ENCODE measurements around the gene PLXNA4. TPM values are rescaled to one million over a fixed set of nuclear protein-coding genes. Genes with fewer than 3 reads are reported as not detected.
"Not testable (repeated sequence)": the region's sequence is repeated elsewhere in the genome, so short reads cannot be mapped to it uniquely, and the experiment has no call there.

PLXNA4 gene
- total and polyA plus RNA-seq, 5 donors: 5.7 to 19.3 (median 16.0) TPM

DNA sequence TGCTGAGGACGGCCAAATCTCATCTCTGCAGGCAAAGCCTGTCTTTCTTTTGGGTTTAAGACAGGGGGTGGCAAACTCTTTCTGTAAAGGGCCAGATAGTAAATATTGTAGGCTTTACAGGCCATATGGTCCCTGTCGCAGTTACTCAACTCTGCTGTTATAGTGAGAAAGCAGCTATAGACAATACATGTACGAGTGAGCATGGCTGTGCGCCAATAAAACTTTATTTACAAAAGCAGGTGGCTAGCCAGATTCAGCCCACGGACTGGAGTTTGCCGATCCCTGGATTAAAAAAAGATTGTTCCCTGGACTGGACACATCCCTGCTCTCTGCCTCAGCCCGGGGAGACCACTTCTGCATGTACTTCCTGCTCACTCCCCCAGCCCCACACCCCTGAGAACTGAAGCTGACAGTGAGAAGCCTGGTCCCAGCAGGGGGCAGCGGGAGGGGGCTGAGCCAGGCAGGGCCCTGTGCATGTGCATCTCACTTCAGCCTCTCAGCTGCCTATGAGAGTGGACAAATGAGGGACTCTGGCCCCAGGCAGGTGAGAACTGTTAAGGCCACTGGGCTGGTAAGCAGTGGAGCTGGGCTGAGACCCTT lies 392.4 kb downstream of the PLXNA4 start:
- intact Hi-C loops (cut with DNase I): no loop called here
- H3K4me1 ChIP-seq (ENCODE audit: control insufficient read depth, insufficient read depth, low read length): no peaks in the 10 kb centered on the region
- ATAC-seq (no peak), DNase-seq (no peak)
- H3K27me3 ChIP-seq (ENCODE audit: control insufficient read depth, insufficient read depth): no peaks in the 10 kb centered on the region
- 75% methylated on average over 8 of the region's 8 CpGs for WGBS
- H3K4me3 ChIP-seq (ENCODE audit: low read length): no peak overlapping the region
- peaks cover 2% of the 10 kb centered on the region for H3K9me3 ChIP-seq (ENCODE audit: control insufficient read depth, low read length)
- H3K27ac ChIP-seq (ENCODE audit: low read length): no peak overlapping the region

DNA sequence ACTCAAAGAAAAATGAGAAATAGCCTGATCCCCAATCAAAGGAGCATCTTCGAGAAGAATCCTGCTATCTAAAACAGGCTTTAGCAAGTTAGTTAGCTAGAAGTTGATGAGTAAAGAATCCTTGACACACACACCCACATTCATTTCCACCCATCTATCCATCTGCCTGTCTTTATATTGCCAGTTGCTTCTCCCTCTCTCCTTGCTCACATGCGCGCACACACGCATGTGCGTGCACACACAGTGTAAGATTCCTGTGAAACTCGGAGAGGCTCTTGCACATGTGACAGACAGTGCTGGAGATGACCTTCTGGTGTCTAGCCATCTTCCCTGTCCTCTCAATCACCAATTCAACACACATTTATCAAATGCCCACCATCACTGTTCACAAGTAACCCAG lies 393.3 kb downstream of the PLXNA4 start:
- no peaks in the 10 kb centered on the region for H3K27me3 ChIP-seq (ENCODE audit: control insufficient read depth, insufficient read depth)
- intact Hi-C loops (cut with DNase I): no loop called here
- no peaks in the 10 kb centered on the region for H3K4me1 ChIP-seq (ENCODE audit: control insufficient read depth, insufficient read depth, low read length)
- H3K4me3 ChIP-seq (ENCODE audit: low read length): no peak overlapping the region
- ATAC-seq (no peak), DNase-seq (no peak)
- 95% methylated on average over 6 of the region's 6 CpGs for WGBS
- no peak overlapping the region for H3K27ac ChIP-seq (ENCODE audit: low read length)
- peaks cover 2% of the 10 kb centered on the region for H3K9me3 ChIP-seq (ENCODE audit: control insufficient read depth, low read length)

DNA sequence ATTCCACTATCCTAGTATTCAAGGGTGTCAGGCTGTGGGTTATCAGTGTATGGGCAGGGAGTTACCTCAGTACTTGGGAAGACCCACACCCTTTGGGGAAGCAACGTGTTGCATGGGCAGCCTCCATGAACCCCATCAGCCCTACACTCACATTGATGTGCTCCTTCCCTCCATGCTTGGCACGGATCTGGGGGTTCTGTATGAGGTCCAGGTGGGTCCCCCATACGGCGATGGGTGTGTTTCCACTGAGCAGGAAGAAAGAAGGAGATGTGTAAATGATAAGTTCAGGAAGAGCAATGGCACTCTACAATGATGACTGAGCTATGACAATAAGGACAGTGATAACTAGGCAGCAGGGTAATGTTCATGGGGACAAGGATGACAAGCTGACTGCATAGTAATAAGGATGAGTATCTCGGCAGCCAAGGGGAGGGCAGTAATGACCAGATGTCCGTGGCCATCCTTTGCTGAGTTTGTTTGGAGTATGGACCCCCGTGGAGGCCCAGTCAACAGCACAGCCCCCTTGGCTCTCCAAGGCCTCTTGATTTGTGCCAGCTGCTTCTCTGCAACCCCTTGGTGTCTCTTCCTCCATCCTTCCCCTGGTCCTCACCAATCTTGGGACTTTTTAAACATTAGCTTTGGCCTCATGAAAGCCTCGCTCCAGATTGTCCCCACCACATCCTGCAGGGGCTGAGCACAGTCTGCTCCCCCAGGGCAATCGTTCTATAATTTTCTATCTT lies 394.2 kb downstream of the PLXNA4 start:
- no peaks in the 10 kb centered on the region for H3K4me1 ChIP-seq (ENCODE audit: control insufficient read depth, insufficient read depth, low read length)
- no peaks in the 10 kb centered on the region for H3K27me3 ChIP-seq (ENCODE audit: control insufficient read depth, insufficient read depth)
- no peak overlapping the region for H3K4me3 ChIP-seq (ENCODE audit: low read length)
- H3K27ac ChIP-seq (ENCODE audit: low read length): no peak overlapping the region
- no peak for ATAC-seq
- 80% methylated on average over 9 of the region's 9 CpGs for WGBS
- DNase-seq: no peak
- H3K9me3 ChIP-seq (ENCODE audit: control insufficient read depth, low read length): no peaks in the 10 kb centered on the region
- intact Hi-C loops (cut with DNase I): no loop called here

DNA sequence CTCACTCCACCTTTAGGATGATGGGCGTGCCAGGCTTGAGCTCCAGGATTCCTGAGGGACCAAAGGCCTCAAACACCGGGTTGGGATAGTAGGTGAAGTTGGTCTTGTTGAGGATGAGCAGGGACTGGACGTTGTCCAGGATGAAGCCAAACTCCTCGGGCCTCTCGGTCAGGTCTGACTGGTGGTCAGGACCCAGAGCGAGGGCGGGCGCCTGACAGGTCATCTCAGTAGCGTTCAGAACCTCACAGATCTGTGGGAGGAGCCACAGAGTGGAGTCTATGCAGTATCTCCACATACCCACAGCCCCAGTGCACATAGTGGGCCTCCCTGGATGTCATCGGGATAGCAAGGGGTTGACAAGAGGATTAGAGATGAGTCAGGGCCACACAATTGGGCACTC lies 394.9 kb downstream of the PLXNA4 start:
- ATAC-seq: no peak
- H3K27ac ChIP-seq (ENCODE audit: low read length): no peak overlapping the region
- no peak for DNase-seq
- H3K9me3 ChIP-seq (ENCODE audit: control insufficient read depth, low read length): no peaks in the 10 kb centered on the region
- H3K4me3 ChIP-seq (ENCODE audit: low read length): no peak overlapping the region
- intact Hi-C loops (cut with DNase I): no loop called here
- H3K4me1 ChIP-seq (ENCODE audit: control insufficient read depth, insufficient read depth, low read length): no peaks in the 10 kb centered on the region
- WGBS: 89% methylated on average over 10 of the region's 10 CpGs
- H3K27me3 ChIP-seq (ENCODE audit: control insufficient read depth, insufficient read depth): no peaks in the 10 kb centered on the region

DNA sequence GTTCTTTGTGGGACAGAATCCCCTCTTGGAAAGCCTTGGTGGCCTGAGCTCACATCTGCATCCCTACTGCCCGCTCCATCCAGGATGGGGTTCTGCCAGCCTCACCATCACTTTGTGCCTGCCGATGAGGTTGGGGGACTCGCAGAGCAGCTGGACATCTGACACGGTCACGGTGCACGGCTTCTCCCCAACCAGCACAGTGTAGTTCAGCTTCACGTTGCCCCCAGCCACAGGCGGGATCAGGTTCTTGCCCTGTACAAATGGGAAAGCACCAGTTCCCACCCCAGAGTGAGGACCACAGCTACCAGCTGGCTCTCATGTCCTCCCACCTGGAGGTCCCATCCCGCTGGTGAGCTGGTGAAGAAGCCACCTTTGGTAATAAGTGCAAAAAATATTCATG lies 395.8 kb downstream of the PLXNA4 start:
- DNase-seq: no peak
- intact Hi-C loops (cut with DNase I): no loop called here
- no peak overlapping the region for H3K4me3 ChIP-seq (ENCODE audit: low read length)
- H3K9me3 ChIP-seq (ENCODE audit: control insufficient read depth, low read length): no peaks in the 10 kb centered on the region
- WGBS: 94% methylated on average over 9 of the region's 9 CpGs
- H3K4me1 ChIP-seq (ENCODE audit: control insufficient read depth, insufficient read depth, low read length): no peaks in the 10 kb centered on the region
- H3K27ac ChIP-seq (ENCODE audit: low read length): no peak overlapping the region
- no peaks in the 10 kb centered on the region for H3K27me3 ChIP-seq (ENCODE audit: control insufficient read depth, insufficient read depth)
- ATAC-seq: no peak

DNA sequence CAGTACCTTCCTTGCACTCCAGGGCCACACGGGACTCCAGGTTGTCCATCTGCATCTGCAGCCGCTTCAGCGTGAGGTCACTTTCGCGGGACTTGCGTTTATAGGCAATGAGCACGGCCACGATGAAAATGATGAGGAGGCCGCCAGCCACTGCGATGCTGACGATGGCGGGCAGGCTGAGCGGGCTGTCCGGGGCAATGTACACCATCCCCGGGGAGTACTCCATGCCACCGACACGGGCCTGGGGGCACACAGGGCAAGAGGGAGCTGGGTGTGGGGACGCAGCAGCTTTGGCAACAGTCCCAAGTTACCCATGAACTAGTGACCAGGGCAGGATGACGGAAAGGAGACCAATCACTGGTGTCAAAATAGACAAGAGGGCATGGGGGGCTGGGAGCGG lies 396.6 kb downstream of the PLXNA4 start:
- no peak overlapping the region for H3K27ac ChIP-seq (ENCODE audit: low read length)
- no peaks in the 10 kb centered on the region for H3K27me3 ChIP-seq (ENCODE audit: control insufficient read depth, insufficient read depth)
- DNase-seq: no peak
- intact Hi-C loops (cut with DNase I): no loop called here
- no peak overlapping the region for H3K4me3 ChIP-seq (ENCODE audit: low read length)
- no peaks in the 10 kb centered on the region for H3K4me1 ChIP-seq (ENCODE audit: control insufficient read depth, insufficient read depth, low read length)
- no peaks in the 10 kb centered on the region for H3K9me3 ChIP-seq (ENCODE audit: control insufficient read depth, low read length)
- WGBS: 92% methylated on average over 20 of the region's 20 CpGs
- no peak for ATAC-seq

DNA sequence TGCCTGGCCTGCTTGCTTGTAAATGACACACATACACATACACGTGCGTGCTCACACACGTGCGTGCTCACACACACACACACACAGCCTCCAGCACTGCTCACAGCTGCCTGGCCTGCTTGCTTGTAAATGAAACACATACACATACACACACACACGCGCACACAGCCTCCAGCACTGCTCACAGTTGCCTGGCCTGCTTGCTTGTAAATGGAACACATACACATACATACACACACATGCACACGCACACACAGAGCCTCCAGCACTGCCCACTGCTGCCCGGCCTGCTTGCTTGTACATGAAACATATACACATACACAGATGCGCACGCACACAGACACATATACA lies 397.2 kb downstream of the PLXNA4 start:
- Histone ChIP-seq H3K27ac (ENCODE audit: low read length) (no peak overlapping the region), H3K4me1 (ENCODE audit: control insufficient read depth, insufficient read depth, low read length) (no peaks in the 10 kb centered on the region), H3K27me3 (ENCODE audit: control insufficient read depth, insufficient read depth) (no peaks in the 10 kb centered on the region), H3K4me3 (ENCODE audit: low read length) (no peak overlapping the region), H3K9me3 (ENCODE audit: control insufficient read depth, low read length) (no peaks in the 10 kb centered on the region)
- no peak for ATAC-seq
- WGBS: 73% methylated on average over 10 of the region's 10 CpGs
- intact Hi-C loops (cut with DNase I): no loop called here
- no peak for DNase-seq

DNA sequence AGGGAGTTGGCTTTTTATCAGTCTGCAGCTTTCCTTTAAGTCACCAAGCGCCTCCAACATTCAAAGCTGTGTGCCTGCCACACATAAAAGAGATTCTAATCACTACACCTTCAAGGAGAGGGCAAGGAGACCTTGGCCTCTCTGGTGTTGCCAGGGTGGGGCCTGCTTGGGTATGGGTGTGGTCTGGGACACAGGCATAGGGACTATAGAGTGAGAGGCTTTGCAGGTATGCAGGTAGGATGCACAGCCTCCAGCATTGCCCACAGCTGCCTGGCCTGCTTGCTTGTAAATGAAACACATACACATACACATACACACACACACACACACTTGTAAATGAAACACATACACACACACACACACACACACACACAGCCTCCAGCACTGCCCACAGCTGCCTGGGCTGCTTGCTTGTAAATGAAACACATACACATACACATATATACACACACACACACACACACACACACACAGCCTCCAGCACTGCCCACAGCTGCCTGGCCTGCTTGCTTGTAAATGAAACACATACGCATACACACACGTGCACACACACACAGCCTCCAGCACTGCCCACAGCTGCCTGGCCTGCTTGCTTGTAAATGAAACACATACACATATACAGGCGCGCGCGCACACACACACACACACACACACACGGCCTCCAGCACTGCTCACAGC lies 397.7 kb downstream of the PLXNA4 start:
- H3K27me3 ChIP-seq (ENCODE audit: control insufficient read depth, insufficient read depth); intact Hi-C loops (cut with DNase I); ATAC-seq; DNase-seq; H3K4me3 ChIP-seq (ENCODE audit: low read length); H3K27ac ChIP-seq (ENCODE audit: low read length); H3K9me3 ChIP-seq (ENCODE audit: control insufficient read depth, low read length); H3K4me1 ChIP-seq (ENCODE audit: control insufficient read depth, insufficient read depth, low read length): not testable (repeated sequence)
- WGBS: 79% methylated on average over 8 of the region's 8 CpGs

DNA sequence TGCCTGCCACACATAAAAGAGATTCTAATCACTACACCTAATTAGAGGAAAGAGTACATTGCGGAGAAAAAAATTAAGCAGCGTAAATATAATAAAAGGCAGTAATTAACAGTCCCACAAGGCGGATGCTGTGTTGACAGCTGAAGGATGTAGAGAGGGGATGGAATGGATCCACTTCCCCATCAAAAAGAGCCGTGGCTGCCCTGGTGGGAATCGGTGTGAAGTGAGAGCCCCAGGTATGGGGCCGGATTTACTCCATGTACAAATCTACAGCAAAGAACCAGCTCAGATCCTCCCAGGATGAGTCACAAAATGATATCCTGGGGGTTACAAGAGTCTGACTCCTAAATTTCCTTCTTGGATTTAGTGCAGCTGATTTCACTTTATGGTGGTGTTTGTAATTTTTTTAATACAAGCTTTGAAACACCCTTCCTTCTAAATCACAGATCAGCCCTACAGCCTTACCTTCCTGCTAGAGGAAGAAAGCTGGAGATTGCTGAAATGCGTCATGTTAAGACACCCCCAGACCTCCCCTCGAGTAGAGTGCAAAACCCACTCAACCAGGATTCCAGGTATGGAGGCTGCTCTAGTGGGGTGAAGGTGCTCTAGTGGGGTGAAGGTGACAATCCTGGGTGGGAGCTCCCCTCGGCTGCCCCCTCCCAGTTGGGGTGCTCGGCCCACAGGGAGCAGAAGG lies 398.4 kb downstream of the PLXNA4 start:
- ATAC-seq (no peak), DNase-seq (no peak)
- no peaks in the 10 kb centered on the region for H3K27me3 ChIP-seq (ENCODE audit: control insufficient read depth, insufficient read depth)
- no peaks in the 10 kb centered on the region for H3K4me1 ChIP-seq (ENCODE audit: control insufficient read depth, insufficient read depth, low read length)
- no peaks in the 10 kb centered on the region for H3K9me3 ChIP-seq (ENCODE audit: control insufficient read depth, low read length)
- H3K27ac ChIP-seq (ENCODE audit: low read length): no peak overlapping the region
- intact Hi-C loops (cut with DNase I): no loop called here
- no peak overlapping the region for H3K4me3 ChIP-seq (ENCODE audit: low read length)
- 83% methylated on average over 10 of the region's 10 CpGs for WGBS

DNA sequence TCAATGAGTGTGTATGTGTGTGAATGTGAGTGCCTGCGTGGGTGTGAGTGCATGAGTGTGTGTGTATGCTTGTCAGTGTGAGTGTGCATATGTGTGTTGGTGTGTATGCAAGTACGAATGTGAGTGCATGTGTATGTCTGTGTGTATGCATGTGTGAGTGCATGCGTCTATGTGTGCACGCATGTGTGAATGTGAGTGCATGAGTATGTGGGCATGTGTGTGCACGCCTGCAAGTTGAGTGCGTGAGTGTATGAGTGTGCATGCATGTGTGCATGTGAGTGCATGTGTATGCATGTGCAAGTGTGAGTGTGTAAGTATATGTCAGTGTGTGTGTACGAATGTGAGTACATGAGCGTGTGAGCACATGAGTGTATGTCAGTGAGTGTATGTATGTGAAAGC lies 399.6 kb downstream of the PLXNA4 start:
- H3K4me3 ChIP-seq (ENCODE audit: low read length): no peak overlapping the region
- no peak for ATAC-seq
- no peaks in the 10 kb centered on the region for H3K27me3 ChIP-seq (ENCODE audit: control insufficient read depth, insufficient read depth)
- no peak overlapping the region for H3K27ac ChIP-seq (ENCODE audit: low read length)
- intact Hi-C loops (cut with DNase I): no loop called here
- H3K9me3 ChIP-seq (ENCODE audit: control insufficient read depth, low read length): no peaks in the 10 kb centered on the region
- DNase-seq: no peak
- 89% methylated on average over 8 of the region's 8 CpGs for WGBS
- H3K4me1 ChIP-seq (ENCODE audit: control insufficient read depth, insufficient read depth, low read length): no peaks in the 10 kb centered on the region

DNA sequence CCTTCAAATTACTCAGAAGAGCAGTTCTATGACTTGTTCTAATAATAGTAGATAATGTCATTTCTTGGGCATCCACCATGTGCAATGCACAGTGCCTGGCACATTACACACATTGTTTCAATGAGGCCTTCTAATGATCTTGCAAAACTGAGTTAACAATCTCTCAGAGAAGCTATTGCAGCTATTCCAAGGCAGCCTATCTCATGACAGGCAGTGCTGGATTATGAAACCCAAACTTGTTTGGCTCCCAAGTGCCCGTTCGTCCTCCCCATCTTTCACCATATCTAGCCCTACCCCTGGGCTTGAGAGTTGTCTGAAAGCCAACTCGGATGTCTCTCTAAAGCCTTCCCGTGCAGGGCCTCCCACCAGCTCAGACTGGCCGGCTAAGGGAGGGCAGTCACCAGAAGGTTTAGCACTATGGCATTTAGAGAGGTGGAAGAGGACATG lies 405.1 kb downstream of the PLXNA4 start:
- intact Hi-C loops (cut with DNase I): no loop called here
- WGBS: 29% methylated on average over 5 of the region's 5 CpGs
- H3K4me3 ChIP-seq (ENCODE audit: low read length): no peak overlapping the region
- ATAC-seq (peak; percentile 43), DNase-seq (no peak)
- H3K9me3 ChIP-seq (ENCODE audit: control insufficient read depth, low read length): no peaks in the 10 kb centered on the region
- no peak overlapping the region for H3K27ac ChIP-seq (ENCODE audit: low read length)
- peaks cover 4% of the 10 kb centered on the region for H3K4me1 ChIP-seq (ENCODE audit: control insufficient read depth, insufficient read depth, low read length)
- no peaks in the 10 kb centered on the region for H3K27me3 ChIP-seq (ENCODE audit: control insufficient read depth, insufficient read depth)
